GM21526 (cell line): ENCODE data around the gene PALLD.
"Not testable (repeated sequence)": the region's sequence is repeated elsewhere in the genome, so short reads cannot be mapped to it uniquely, and the experiment has no call there.

Experiments
- ATAC-seq: cut with Tn5 transposase; IDR thresholded peaks from one replicate; pipeline ENCODE4 v1.9.1; 2021; ENCODE audit warnings: moderate library complexity; ENCODE audit not compliant: unreplicated experiment, low FRiP score

PALLD gene

DNA sequence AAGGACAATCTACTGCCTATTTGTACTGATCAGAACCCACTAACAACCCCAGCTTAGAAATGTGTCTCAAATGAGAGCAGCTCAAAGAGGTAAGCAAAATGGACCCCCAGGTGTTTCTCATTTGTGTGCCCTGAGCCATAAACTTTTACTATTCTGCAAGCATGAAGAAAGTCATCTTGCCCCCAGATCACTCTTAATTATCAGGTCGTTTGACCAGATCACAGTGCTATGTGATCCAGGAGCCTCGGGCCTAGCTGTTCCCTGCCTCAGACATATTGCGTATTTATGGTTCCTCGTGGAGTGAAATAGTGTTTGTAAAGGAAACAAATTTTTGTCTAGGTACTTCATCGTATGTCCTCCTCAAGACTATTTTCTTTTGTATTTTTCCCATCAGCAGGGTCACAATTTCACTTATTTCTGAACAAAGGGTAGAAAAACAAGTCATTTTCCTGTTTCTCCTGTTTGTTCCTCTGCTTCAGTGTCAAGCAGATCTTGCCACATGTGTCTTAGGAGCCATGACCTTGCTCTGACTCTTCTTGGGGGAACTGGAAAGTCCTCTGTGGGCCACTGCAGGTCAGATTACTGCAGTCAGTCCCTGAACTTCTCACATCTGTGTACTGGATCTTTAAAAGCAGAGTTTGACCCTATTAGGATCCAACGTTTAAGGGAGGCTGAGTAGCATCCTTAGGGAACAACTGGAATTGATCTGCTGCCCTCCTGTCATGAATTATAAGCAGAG, 194.9 kb downstream of the PALLD start:
- no peak for ATAC-seq

DNA sequence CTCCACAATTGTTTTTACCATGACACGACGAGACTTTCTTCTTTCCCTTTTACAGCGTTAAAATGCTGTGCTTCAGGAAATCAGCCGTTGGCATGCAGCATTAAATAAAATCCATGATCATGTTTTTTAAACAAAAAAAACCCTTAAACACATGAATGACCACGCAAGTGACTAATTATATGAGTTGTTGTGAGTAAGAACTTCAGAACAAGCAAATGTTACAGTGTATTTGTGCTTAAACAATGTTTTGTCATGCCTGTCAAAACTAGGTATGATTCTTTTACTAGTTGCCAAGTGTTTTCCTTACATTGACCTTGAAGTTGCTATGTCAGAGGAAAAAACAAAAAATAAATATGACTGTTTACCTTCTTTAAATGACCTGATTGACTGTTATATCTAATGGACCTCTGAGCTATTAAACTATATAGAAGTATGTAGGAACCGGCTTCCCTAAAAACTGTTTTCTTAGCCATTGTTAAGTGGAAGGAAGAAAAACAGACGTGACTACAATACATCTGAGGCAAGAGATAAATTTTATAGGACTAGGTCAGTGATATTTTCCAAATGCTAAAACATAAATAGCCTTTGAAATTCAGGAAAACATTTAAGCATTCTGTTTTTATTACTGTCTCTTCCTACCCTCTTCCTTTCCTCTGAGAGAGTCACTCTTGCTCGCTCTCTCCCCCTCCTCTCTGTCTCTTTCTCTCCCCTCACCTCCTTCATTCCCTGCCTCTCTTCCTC, 197.1 kb downstream of the PALLD start:
- ATAC-seq: no peak

DNA sequence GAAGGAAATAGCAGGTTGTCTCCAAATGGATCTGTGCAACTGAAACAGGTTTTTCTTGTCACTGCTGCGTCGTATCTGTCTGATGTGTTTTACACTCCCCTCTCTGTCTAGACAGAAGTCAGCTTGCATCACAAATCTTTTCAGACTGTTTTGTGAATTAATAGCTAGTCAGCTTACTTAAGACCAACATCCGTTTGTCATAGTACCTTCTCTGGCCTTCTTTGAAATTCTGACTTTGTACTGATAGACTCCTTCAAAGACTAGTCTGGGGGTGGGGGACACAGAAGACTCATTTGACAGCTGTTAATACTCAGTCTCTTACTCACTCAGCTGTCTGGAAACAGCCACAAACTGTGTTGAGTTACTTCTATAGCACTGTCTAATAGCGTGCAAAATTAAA, 197.8 kb downstream of the PALLD start:
- no peak for ATAC-seq

DNA sequence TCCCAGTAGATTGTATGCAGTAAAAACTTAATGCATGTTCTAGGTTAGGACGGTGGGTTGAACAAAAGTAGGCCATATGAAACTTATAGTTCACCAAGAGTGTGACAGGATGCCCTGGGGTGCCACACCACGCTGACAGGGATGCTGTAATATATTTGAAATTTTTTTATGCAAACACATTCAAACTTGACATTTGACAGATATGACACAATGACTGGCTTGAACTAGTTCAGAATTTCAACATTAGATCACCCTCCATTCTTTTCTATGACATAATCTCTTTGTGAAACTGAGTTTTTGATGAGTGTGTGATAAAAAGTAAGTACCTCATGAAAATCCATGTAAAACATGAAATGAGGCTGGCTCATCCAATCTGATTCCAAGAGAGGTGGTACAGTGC, 198.4 kb downstream of the PALLD start:
- ATAC-seq: no peak

DNA sequence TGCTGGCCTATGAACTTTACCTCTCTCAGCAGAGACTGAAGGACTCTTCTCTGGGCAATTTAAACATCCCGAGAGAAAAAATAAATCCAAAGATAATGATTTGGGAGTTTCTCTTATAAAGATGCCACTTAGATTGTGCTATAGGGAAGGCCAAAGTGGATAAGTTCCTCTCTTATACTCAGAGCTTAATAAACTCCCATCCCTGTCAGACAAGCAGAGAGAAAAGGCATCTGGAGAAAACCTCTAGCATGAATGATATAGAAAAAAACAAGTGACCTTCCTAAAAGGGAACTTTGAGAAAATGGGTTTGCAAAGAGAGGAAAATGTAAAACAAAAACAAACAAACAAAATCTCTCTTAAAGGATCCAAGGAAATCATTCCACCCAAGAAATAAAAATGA, 199.4 kb downstream of the PALLD start:
- no peak for ATAC-seq

DNA sequence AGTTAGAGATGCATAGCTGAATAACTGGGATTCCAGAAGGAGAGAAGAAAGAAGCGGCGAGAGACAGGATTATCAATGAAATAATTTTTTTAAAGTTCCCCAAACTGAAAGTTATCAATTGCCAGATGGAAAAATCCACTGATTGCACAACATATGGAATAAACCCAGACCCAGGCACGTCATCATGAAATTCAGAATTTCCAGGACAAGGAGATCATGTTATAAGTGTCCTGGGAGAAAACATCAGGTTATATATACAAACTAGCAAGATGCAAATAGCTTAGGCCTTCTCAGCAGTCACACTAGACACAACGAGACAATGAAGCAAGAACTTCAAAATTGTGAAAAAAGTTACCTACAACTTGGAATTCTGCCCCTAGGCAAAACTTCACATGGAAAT, 200.0 kb downstream of the PALLD start:
- ATAC-seq: no peak

DNA sequence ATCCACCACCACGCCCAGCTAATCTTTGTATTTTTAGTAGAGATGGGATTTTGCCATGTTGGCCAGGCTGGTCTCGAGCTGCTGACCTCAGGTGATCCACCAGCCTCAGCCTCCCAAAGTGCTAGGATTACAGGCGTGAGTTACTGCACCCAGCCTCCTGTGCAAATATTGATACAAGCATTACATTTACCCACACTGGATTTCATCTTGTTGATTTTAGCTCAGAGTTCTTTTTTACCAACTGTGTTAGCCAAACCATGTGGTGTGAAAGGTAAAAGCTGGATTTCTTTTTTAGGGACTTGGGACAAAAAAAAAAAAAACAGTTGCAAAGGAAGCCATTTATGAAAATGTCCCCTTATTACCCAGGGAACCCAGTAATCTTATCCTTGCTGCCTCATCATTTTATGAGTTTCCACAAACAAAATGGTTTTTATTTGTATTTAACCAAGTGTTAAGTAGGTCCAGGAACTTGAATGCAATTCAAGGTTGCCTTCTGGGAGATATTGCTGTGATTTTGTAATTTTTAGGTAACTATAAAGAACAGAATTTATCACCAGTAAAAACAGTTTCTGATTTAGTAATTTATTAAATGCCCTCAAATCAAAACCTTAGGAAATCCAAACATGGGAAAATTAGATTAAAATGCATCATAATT, 202.5 kb downstream of the PALLD start:
- no peak for ATAC-seq

DNA sequence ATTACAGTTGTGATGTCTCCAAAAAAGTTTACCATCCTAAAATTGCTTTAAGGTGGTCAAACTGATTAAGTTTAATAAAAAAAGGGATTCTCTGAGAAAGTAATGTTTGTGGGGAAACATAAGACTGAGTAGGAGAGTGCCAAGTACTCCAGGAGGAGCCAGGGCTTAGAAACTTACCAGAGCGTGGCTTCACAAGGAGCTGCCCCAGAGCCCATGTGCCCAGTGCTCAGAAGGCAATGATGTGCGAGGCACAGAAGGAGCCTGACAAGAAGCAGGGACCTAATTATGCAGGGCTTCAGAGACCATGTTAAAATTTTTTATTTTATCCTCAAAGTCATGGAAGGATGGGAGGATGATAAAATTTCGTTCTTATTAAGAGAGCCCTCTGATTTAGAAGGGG, 204.2 kb downstream of the PALLD start:
- no peak for ATAC-seq

DNA sequence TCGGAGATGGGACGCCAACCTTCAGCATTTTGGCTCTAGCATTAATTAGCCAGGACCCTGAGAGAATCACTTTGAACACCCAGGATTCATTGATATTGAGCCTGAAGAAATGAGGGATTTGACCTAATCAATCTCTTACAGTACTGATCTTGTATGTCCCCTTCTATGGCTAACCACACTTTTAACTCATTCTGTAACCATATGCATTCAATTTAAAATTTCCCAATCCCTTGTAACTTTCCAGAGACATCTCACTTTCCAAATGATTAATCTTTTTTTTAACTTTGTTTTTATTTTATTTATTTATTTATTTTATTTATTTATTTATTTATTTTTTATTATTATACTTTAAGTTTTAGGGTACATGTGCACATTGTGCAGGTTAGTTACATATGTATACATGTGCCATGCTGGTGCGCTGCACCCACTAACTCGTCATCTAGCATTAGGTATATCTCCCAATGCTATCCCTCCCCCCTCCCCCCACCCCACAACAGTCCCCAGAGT, 205.8 kb downstream of the PALLD start:
- not testable (repeated sequence) for ATAC-seq

DNA sequence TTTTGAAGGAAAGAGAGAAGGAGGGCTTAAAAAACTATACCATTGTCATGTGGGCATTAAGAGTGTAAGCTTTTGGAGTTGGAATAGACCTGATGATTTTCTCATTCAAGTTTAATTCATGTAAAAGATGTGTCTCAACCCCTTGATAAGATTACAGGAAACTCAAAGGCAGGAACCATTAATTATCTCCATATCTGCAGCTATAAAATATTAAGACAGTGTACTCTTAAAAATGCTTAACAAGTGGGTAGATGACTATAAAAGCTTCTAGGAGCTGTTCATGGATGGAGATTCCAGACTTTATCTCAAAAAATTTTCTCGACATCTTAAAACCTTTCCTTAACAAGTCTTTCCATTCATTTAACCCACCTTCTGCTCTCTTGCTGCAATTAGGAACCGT, 208.3 kb downstream of the PALLD start:
- no peak for ATAC-seq

DNA sequence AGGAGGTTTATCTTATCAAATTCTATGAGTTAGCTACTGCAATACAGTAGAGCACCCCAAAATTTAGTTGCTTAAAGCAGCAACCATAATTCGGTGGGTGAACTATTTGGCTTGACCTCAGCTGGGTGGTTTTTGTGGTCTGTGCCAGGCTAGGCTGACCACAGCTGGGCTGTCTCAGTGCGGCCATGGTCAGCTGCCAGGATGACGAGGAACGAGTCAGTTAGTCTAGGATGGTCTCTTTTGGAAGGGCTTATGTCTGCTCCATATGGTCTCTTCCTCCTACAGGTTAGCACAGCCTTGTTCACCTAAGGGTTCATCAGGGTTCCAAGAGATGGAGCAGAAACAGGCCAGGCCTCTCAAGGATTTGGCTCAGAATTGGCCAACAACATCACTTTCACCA, 210.4 kb downstream of the PALLD start:
- ATAC-seq: no peak

DNA sequence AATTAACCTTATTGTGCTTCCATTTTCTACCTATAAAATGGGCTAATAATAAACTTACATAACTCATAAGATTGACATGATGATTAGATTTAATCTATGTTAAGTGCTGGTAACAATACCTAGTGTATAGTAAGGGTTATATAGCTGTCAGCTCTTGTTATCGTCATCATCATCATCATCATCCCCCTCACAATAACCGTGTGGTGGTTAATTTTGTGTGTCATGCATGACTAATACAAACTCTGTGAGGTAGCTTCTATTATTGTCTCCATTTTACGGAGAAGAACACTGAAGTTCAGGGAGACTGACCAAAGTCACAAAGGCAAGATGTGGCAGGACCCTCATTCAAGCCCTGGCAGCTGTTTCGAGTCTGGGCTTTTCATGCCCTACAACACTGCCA, 211.3 kb downstream of the PALLD start:
- ATAC-seq: no peak

DNA sequence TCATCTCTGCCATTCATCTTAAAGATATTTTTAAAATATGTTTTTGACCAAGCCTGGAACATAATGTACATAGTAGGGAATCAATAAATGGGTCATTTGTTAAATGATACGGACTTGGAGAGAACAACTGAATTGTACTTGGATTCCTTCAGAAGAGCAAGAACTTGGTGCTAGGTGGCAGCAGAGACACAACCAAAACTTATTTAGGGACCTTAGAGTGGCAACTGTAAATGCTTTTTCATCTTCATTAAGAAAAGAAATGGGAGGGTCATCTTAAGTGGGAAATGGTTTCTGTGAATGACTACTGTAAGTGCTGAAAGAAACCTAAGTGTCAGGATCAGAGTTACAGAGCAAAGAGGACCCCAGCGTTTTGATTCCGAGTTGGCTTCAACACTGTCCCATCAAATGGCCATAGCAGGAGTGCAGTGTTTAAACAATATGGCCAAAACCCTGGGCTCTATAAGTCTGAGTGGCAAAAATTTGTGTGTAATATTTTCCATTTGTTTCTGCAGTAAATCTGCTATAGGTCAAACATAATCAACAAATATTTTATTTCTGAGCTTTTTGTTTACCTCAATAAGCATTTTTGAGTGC, 213.6 kb downstream of the PALLD start:
- no peak for ATAC-seq

DNA sequence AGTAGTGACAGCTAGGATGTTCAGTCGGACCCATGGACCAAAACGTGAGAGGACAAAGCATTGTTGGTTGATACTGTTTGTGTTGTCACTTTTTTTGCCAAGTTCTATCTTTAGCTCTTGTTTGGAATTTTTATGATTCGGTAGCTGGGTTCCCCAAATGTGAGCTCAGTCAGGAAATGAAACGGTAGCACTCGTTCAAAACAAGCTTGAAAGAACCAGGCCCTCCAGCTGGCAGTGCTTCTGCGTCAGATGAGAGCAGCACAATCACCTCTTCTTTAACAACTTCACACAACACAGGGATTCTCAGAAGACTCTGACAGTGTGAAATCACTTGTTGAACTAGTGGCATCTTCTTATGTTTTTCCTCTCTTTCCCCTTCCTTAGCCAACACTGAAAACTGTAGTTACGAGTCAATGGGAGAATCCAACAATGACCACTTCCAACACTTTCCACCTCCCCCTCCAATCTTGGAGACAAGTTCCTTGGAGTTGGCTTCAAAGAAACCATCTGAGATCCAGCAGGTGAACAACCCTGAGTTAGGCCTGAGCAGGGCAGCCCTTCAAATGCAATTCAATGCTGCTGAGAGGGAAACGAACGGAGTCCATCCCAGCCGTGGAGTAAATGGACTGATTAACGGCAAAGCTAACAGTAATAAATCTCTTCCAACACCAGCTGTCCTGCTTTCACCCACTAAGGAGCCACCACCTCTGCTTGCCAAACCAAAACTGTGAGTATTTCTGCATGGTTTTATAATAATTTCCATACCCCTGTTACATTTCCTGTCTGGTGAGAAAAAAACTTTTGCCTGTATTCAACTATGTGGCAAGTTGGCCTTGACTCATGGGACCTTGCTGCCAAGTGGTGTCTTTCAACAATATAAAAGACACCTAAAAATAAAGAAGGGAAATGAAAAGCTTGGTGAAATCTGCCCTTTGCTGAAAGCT, 214.6 kb downstream of the PALLD start:
- ATAC-seq: no peak

DNA sequence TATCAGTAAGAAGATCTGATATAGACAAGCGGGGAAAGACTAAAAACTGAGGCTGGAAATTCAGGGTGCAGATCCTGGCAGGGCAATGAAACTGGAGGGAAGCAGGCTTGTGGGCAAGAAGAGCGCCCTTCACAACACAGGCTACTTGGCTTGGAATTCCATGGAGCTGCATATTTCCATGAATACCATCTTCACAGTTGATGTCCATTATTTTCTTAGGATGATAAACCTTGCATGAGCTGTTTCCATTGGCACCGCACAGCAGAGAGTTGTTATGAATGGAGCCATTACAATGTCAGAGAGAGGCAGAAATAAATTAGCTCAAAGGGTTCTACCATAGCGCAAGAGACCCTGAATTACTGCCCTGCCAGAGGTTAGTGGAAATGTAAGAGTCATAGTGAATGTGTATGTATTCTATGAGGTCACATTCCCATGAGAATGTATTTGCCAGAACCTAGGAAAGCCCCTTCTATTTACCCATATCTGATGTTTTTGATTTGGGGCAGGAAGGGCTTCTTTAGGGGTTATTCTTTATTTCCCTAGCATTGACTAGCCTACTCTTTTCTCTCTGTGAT, 215.6 kb downstream of the PALLD start:
- no peak for ATAC-seq

DNA sequence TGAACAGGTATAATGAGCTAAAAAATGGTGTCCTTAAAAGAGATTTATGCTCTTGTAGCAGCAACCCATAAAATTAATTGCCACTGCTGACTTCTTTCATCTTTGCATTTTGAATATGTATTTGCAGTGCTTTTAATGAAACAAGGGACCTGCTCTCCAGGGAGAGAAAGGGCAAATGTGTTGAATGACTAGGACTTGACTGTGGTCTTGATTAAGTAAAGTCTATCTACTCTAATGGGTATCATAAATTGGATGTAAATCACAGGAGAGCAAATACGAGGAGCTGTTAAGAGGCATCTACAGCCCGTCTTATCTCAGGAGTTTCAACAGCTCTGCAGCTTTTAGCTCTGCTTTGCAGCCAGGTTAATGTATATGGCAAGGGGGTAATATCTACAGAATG, 216.4 kb downstream of the PALLD start:
- no peak for ATAC-seq

DNA sequence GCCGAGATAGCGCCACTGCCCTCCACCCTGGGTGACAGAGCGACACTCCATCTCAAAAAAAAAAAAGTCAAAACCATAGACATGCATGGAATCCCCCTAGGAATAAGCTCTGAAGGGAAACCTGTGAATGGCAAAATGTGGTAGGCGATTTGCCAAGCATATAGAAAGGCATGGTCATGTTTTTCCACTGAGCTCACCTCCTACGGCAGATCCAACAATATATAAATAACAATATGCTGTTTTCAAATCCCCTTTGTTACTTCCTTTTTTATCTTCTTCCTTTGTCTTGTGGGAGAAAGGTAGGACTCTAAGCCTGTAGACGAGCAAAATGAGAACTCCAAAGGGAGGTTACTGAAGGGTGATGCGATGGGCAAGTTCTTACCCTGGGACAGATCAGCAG, 219.0 kb downstream of the PALLD start:
- ATAC-seq: no peak

DNA sequence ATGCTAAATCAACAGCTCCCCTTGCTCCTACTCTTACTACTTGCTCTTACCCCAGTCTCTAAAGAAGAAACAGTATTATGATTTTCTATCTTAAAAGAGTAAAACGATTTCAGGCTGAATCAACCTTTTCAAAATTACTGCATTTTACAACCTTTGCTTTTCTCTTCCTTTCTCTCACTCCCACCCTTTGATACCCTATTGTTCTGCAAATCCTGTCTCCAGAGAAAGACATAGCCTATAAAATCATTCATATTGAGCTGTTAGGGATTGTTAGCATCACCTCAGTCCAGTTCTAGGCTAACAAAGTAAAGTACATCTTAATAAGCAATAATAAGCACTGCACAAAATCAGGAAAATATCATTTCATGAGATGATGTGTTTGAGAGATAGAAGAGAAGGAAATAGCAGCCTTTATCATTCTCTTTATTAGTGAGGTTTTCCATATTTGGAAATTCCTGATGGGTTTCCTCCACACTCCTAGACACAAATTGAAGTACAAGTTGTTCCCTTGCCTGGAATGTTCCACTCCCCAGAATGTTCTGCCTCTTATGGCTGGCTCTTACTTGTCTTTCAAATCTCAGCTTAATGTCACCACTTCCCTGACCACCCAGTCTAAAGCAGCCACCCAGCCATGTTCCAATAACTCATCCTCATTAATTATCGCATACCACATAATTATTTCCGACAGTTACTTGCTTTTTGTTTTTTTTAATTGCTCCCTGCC, 219.7 kb downstream of the PALLD start:
- ATAC-seq: no peak

DNA sequence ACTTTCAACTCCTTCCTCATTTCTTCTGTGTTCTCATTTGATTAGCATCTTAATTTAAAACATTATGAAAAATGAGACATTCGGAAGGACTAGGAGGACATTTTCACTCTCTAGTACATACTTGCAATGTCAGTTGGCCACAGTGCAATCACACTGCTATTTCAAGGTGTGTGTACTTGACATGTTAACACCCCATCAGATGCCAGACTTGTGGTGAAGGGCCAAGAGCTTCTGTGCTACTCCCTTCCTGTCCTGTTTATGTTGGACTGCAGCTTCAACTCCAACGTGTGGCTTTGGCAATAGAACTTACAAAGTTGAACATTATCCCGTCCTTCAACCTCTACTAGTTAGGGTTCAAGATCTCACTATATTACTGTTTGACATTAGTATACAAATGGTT, 221.0 kb downstream of the PALLD start:
- ATAC-seq: no peak
